Activated CD4-positive, alpha-beta T cell treated with anti-CD3 and anti-CD28 coated beads, Interleukin-2, amount 50 U/mL, for 48 hours (primary cell): ENCODE measurements around the gene FGFRL1.
"Not testable (repeated sequence)": the region's sequence is repeated elsewhere in the genome, so short reads cannot be mapped to it uniquely, and the experiment has no call there.

Source experiments
- DNase-seq, 2 experiments: peaks; one replicate each; pipeline ENCODE4 v3.0.0-alpha.2; 2020

FGFRL1 gene

GRCh38 chr4:993111-994029 lies 18.1 kb upstream of the FGFRL1 start, which contains the start of gene SLC26A1:
Gene SLC26A1 (minus strand): TSS chr4:993404. CDS start chr4:991703, 1,701 bp downstream.
- no peak for DNase-seq

GRCh38 chr4:995311-996026 lies 16.0 kb upstream of the FGFRL1 start:
- DNase-seq, result no peak

GRCh38 chr4:996030-996996 lies 15.1 kb upstream of the FGFRL1 start:
- DNase-seq, result no peak

GRCh38 chr4:996997-997374 lies 14.4 kb upstream of the FGFRL1 start:
- DNase-seq, result no peak

GRCh38 chr4:997375-998071 lies 13.9 kb upstream of the FGFRL1 start:
- no peak for DNase-seq

- DNase-seq, result no peak
Measured at GRCh38 chr4:998096-998691, 13.2 kb upstream of the FGFRL1 start.

GRCh38 chr4:999240-999863 lies 12.1 kb upstream of the FGFRL1 start:
- DNase-seq, result not testable (repeated sequence)

GRCh38 chr4:999882-1000425 lies 11.5 kb upstream of the FGFRL1 start:
- no peak for DNase-seq

GRCh38 chr4:1000686-1001260 lies 10.7 kb upstream of the FGFRL1 start:
- no peak for DNase-seq

- no peak for DNase-seq
Measured at GRCh38 chr4:1001561-1002130, 9.8 kb upstream of the FGFRL1 start.

- DNase-seq, result no peak
Measured at GRCh38 chr4:1002131-1002630, 9.2 kb upstream of the FGFRL1 start.

GRCh38 chr4:1002631-1003251 lies 8.7 kb upstream of the FGFRL1 start:
- DNase-seq, result no peak

GRCh38 chr4:1003271-1004070 lies 8.0 kb upstream of the FGFRL1 start:
- DNase-seq, result no peak

- no peak for DNase-seq
Measured at GRCh38 chr4:1004071-1004418, 7.4 kb upstream of the FGFRL1 start.

- DNase-seq, result no peak
Measured at GRCh38 chr4:1004557-1005485, 6.6 kb upstream of the FGFRL1 start.

GRCh38 chr4:1006856-1007255 lies 4.6 kb upstream of the FGFRL1 start:
- DNase-seq, result no peak

GRCh38 chr4:1008840-1009541 lies 2.4 kb upstream of the FGFRL1 start:
- DNase-seq, result peak; percentile 20 to 39
